ENCODE data around the gene IL17C. TPM values are rescaled to one million over a fixed set of nuclear protein-coding genes. Genes with fewer than 3 reads are reported as not detected.

The IL17C gene
- total RNA-seq, 2 experiments from 2014 or later, result 0.86 TPM; not detected in 1

- no peaks in the 10 kb centered on the region for H3K9me2 ChIP-seq (ENCODE audit: insufficient read depth, low read length)
- H3K9me3 ChIP-seq (ENCODE audit: low read length), result no peaks in the 10 kb centered on the region
- TSS peak; percentile 75 for BruUV-seq (replicated peaks)
- H3K36me3 ChIP-seq (ENCODE audit: insufficient read depth, low read length), result peaks cover 19% of the 10 kb centered on the region; the same call in 1 of the 2 replicates
- H4K20me1 ChIP-seq (ENCODE audit: insufficient read depth, low read length), result no peaks in the 10 kb centered on the region
- peak overlapping the region; percentile 86 for H3K4me3 ChIP-seq (ENCODE audit: low read depth, low read length, poor library complexity, severe bottlenecking)
- H3K4me2 ChIP-seq (ENCODE audit: low read length), result peak overlapping the region; percentile 83
- intact Hi-C loops (cut with micrococcal nuclease; ENCODE audit: unreplicated experiment), result loop anchor here (5.0 to 10.0 kb wide), 3 partner anchors 120 to 208 kb away; partner anchors contain the start of genes CDT1 and ZFPM1
- H2AFZ ChIP-seq (ENCODE audit: low read length), result peak overlapping the region; percentile 13; the same call in 1 of the 2 replicates
- peak; percentile 32 for DNase-seq (ENCODE audit: low spot score)
- TF ChIP-seq CTCF (conservative IDR thresholded peaks at IDR 0.05; ENCODE audit: low read length) (no peak), EZH2phosphoT487 (IDR thresholded peaks at IDR 0.05; ENCODE audit: borderline replicate concordance, low read depth, low read length) (no peak)
- peak overlapping the region; percentile 56 for H3K27ac ChIP-seq (ENCODE audit: low read depth, low read length, poor library complexity, severe bottlenecking)
- ChIA-PET CTCF (ENCODE audit: unreplicated experiment) (no interaction called here), POLR2A (interaction anchor here (0.7 to 1.0 kb wide), 2 partner anchors 10 to 1176 kb away, joined by 3 to 9 read pairs; no protein-coding TSS in a partner anchor)
- H3K79me2 ChIP-seq (ENCODE audit: insufficient read depth, low read depth, low read length), result peaks cover 37% of the 10 kb centered on the region; the same call in 1 of the 2 replicates
- H3K4me1 ChIP-seq (ENCODE audit: insufficient read depth, low read length, poor library complexity, severe bottlenecking), result peaks cover 31% of the 10 kb centered on the region
Measured at GRCh38 chr16:88662222-88662842, 24.0 kb downstream of the IL17C start.

- DNase-seq (ENCODE audit: low spot score), result peak; percentile 99
- no TSS peak for BruUV-seq (replicated peaks)
- intact Hi-C loops (cut with micrococcal nuclease; ENCODE audit: unreplicated experiment), result loop anchor here (1.0 to 10.0 kb wide), 5 partner anchors 12 to 208 kb away; partner anchors contain the start of genes CDT1, CYBA and ZFPM1
- Histone ChIP-seq H3K9me3 (ENCODE audit: low read length) (no peaks in the 10 kb centered on the region), H3K27ac (ENCODE audit: low read depth, low read length, poor library complexity, severe bottlenecking) (peak within 1 kb of the TSS; percentile 88), H3K9me2 (ENCODE audit: insufficient read depth, low read length) (no peaks in the 10 kb centered on the region), H3K4me1 (ENCODE audit: insufficient read depth, low read length, poor library complexity, severe bottlenecking) (peaks cover 31% of the 10 kb centered on the region), H3K79me2 (ENCODE audit: insufficient read depth, low read depth, low read length) (peaks cover 37% of the 10 kb centered on the region; the same call in 1 of the 2 replicates), H2AFZ (ENCODE audit: low read length) (peak within 1 kb of the TSS; percentile 13; the same call in 1 of the 2 replicates), H3K4me3 (ENCODE audit: low read depth, low read length, poor library complexity, severe bottlenecking) (peak within 1 kb of the TSS; percentile 86), H3K4me2 (ENCODE audit: low read length) (peak within 1 kb of the TSS; percentile 83), H3K36me3 (ENCODE audit: insufficient read depth, low read length) (peaks cover 12% of the 10 kb centered on the region; the same call in 1 of the 2 replicates), H4K20me1 (ENCODE audit: insufficient read depth, low read length) (no peaks in the 10 kb centered on the region)
- TF ChIP-seq EZH2phosphoT487 (IDR thresholded peaks at IDR 0.05; ENCODE audit: borderline replicate concordance, low read depth, low read length) (no peak), CTCF (conservative IDR thresholded peaks at IDR 0.05; ENCODE audit: low read length) (0 out of 2 replicates have a peak, but pooled peaks have one; percentile 22)
- POLR2A ChIA-PET, result interaction anchor here (0.7 to 1.0 kb wide), 2 partner anchors 10 to 1175 kb away, joined by 3 to 9 read pairs; no protein-coding TSS in a partner anchor
- CTCF ChIA-PET (ENCODE audit: unreplicated experiment), result interaction anchor here (0.5 to 1.4 kb wide), 2 partner anchors 22 to 105 kb away, joined by 3 read pairs; no protein-coding TSS in a partner anchor
Measured at GRCh38 chr16:88662843-88663606, 24.7 kb downstream of the IL17C start, which contains the start of gene MVD. Gene MVD, minus strand, starts transcription at chr16:88663091. Its CDS starts 11 bp downstream, at chr16:88663080.
